Amygdala (tissue), 56 donors: ENCODE data around the gene NEURL2.

Experiments used
- DNase-seq, 56 donors: peaks; one replicate each; lab custom pipeline; 2025; lab: John Stamatoyannopoulos, UW

Gene NEURL2

GRCh38 chr20:45850238-45850637 is 40.8 kb downstream of the NEURL2 start:
- DNase-seq = no peak

- DNase-seq = no peak
Observed at GRCh38 chr20:45848969-45849582, 41.9 kb downstream of the NEURL2 start.

- no peak for DNase-seq
Observed at GRCh38 chr20:45848421-45848820, 42.6 kb downstream of the NEURL2 start.

- no peak for DNase-seq
Observed at GRCh38 chr20:45845452-45845851, 45.6 kb downstream of the NEURL2 start.

- no peak for DNase-seq
Observed at GRCh38 chr20:45843506-45843905, 47.5 kb downstream of the NEURL2 start.

- no peak for DNase-seq
Observed at GRCh38 chr20:45842169-45842812, 48.7 kb downstream of the NEURL2 start.

- no peak for DNase-seq
Observed at GRCh38 chr20:45841407-45842129, 49.4 kb downstream of the NEURL2 start.

- peak in 1 of 56 donors; percentile 12 for DNase-seq
Observed at GRCh38 chr20:45840700-45841198, 50.3 kb downstream of the NEURL2 start.
